ENCODE results near the gene EIF4G3. TPM values are rescaled to one million over a fixed set of nuclear protein-coding genes. Genes with fewer than 3 reads are reported as not detected.

The EIF4G3 gene
- total and polyA plus RNA-seq, 12 donors, result 13.3 to 50.2 (median 36.1) TPM

DNA sequence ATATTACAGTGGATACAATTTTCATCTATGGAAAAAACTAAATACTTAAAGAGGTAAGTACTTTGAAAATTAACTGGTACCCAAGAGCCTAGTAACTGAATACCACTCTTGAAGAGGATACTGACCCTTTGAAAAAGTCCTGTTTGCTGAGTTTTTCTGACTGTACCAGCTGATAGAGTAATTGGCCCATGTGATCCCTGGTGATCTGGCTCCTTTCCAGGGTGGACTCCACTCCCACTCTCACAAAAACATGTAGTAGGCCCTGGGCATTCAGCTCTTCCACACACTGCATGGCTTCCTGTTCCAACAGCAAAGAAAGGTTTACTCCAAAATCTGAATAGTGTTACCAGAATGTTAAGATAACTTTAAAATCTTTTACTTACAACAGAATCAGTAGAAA is 336.0 kb downstream of the EIF4G3 start:
- Histone ChIP-seq H3K4me3 (no peak overlapping the region), H3K27me3 (no peaks in the 10 kb centered on the region), H3K9me3 (no peaks in the 10 kb centered on the region), H3K36me3 (peaks cover 0 to 83% (median 10%) of the 10 kb centered on the region in 9 donors), H3K27ac (no peak overlapping the region), H3K4me1 (no peaks in the 10 kb centered on the region)
- intact Hi-C loops (cut with DNase I), result no loop called here
- DNase-seq (no peak), ATAC-seq (no peak)
- TF ChIP-seq, protein P1, sequence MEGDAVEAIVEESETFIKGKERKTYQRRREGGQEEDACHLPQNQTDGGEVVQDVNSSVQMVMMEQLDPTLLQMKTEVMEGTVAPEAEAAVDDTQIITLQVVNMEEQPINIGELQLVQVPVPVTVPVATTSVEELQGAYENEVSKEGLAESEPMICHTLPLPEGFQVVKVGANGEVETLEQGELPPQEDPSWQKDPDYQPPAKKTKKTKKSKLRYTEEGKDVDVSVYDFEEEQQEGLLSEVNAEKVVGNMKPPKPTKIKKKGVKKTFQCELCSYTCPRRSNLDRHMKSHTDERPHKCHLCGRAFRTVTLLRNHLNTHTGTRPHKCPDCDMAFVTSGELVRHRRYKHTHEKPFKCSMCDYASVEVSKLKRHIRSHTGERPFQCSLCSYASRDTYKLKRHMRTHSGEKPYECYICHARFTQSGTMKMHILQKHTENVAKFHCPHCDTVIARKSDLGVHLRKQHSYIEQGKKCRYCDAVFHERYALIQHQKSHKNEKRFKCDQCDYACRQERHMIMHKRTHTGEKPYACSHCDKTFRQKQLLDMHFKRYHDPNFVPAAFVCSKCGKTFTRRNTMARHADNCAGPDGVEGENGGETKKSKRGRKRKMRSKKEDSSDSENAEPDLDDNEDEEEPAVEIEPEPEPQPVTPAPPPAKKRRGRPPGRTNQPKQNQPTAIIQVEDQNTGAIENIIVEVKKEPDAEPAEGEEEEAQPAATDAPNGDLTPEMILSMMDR (IDR thresholded peaks at IDR 0.05), result no peak

DNA sequence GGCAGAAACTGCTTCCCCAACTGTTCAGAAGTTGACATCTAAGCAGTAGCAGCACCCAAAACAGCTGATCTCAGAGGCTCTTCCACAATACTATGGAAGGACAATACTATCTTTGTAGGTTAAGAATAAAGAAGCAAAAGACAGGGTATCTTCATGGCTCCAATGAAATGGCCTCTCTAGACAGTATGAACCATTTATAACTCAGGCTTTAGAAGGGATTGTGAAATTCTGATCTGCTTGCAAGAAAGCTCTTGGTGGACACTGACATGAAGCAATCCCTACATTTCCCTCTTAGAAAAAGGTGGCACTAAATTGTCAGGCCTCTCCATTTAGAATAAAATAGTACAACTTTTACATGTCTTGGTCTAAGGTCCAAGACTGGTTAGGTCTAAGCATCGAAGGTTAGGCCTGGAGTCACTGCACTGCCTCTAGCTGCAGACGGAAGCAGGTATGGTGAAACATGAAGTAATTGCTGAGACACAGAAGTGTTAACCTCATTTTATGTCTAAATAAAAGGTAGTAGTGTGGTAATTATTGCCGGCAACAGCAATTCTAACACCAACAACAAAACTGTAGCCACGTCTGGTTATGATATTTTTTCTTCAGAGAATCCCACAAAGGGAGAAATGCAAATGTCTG is 339.0 kb downstream of the EIF4G3 start:
- TF ChIP-seq, protein P1 (IDR thresholded peaks at IDR 0.05), result no peak
- Histone ChIP-seq H3K27ac (no peak overlapping the region), H3K27me3 (no peaks in the 10 kb centered on the region), H3K36me3 (peaks cover 0 to 67% (median 10%) of the 10 kb centered on the region in 9 donors), H3K4me3 (no peak overlapping the region), H3K4me1 (no peaks in the 10 kb centered on the region), H3K9me3 (peaks cover 0 to 5% (median 0%) of the 10 kb centered on the region in 11 donors)
- ATAC-seq (no peak), DNase-seq (no peak)
- WGBS, 2 donors, result 93 to 97% methylated on average over 4 of the region's 4 CpGs
- intact Hi-C loops (cut with DNase I), result no loop called here

DNA sequence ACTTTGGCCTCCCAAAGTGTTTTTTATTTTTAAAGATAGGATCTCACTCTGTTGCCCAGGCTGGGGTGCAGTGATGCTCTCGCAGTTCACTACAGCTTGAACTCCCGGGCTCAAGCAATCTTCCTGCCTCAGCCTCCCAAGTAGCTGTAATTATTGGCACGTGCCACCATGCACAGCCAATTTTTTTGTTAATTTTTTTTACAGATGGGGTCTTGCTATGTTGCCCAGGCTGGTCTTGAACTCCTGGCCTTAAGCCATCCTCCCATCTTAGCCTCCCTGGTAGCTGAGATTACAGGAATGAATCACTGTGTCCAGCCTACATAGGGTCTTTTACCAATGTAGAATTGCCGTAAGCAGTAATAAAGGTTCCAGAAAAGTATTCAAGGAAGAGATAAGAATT is 340.5 kb downstream of the EIF4G3 start:
- peaks cover 0 to 57% (median 10%) of the 10 kb centered on the region in 9 donors for H3K36me3 ChIP-seq
- no peaks in the 10 kb centered on the region for H3K4me1 ChIP-seq
- intact Hi-C loops (cut with DNase I), result no loop called here
- peaks cover 0 to 5% (median 0%) of the 10 kb centered on the region in 11 donors for H3K9me3 ChIP-seq
- TF ChIP-seq, protein P1 (IDR thresholded peaks at IDR 0.05), result no peak
- ATAC-seq, result no peak
- H3K27me3 ChIP-seq, result no peaks in the 10 kb centered on the region
- DNase-seq, result no peak
- no peak overlapping the region for H3K4me3 ChIP-seq
- 96% methylated on average over 4 of the region's 4 CpGs for WGBS, 2 donors
- H3K27ac ChIP-seq, result no peak overlapping the region

DNA sequence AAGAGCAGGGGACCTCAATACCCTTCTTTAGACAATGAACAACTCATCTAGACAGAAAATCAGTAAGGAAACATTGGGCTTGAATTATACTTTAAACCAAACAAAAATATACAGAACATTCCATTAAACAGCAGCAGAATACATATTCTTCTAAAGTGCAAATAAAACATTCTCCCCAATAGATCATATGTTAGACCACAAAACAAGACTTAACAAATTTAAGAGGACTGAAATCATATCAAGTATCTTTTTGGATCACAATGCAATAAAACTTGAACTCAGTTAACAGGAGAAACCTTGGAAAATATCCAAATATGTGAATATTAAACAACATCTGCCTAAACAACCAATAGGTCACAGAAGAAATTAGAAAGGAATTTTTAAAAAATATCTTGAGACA is 341.9 kb downstream of the EIF4G3 start:
- TF ChIP-seq, protein P1 (IDR thresholded peaks at IDR 0.05), result no peak

More for the DNA sequence above, 341.9 kb downstream of the EIF4G3 start:
- peaks cover 0 to 5% (median 0%) of the 10 kb centered on the region in 11 donors for H3K9me3 ChIP-seq
- ATAC-seq (no peak), DNase-seq (no peak)
- no peaks in the 10 kb centered on the region for H3K4me1 ChIP-seq
- no peak overlapping the region for H3K27ac ChIP-seq
- no peaks in the 10 kb centered on the region for H3K27me3 ChIP-seq
- H3K36me3 ChIP-seq, result peaks cover 0 to 43% (median 10%) of the 10 kb centered on the region in 9 donors
- intact Hi-C loops (cut with DNase I), result no loop called here
- H3K4me3 ChIP-seq, result no peak overlapping the region
